NB4 (cell line): ENCODE results near the gene CAMK1G.

Experiments used
- CTCF ChIP-seq: IDR thresholded peaks from one replicate; pipeline ENCODE4 v1.5.1; 2012; ENCODE audit warnings: low read depth, low read length
- POLR2A ChIP-seq: IDR thresholded peaks from 2 replicates; pipeline ENCODE4 v1.6.1; 2011; ENCODE audit warnings: mild to moderate bottlenecking; ENCODE audit not compliant: insufficient read length; ENCODE audit errors: extremely low read depth

GRCh38 chr1:209652121-209652735 lies 68.7 kb downstream of the CAMK1G start, which contains the start of gene LAMB3:
- TF ChIP-seq POLR2A (no peak), CTCF (no peak)
